ENCODE results near the gene SOX13.

GRCh38 chr1:204096931-204097330, 24.0 kb downstream of the SOX13 start:
- TF ChIP-seq CTCF (IDR thresholded peaks at IDR 0.05): no peak
- TF ChIP-seq POLR2A (IDR thresholded peaks at IDR 0.05): no peak
